Neural cell (in vitro differentiated cells): ENCODE results near the gene MAP4K2. TPM values are rescaled to one million over a fixed set of nuclear protein-coding genes. Genes with fewer than 3 reads are reported as not detected.

ENCODE experiments used
- H2AFZ ChIP-seq: fragments of 200-600, 300-800 bp; sonication (generic), shearing (Covaris generic); 2 replicates; pipeline ENCODE4 v1.6.0; 2014; ENCODE audit warnings: low read depth, mild to moderate bottlenecking, antibody characterized with exemption, low read length, moderate library complexity
- H3F3A ChIP-seq: fragments of 200-600 bp; shearing (Covaris generic); 2 replicates; pipeline ENCODE4 v1.6.1; 2016; ENCODE audit warnings: mild to moderate bottlenecking, moderate library complexity, mixed read lengths, antibody characterized with exemption, low read length; ENCODE audit not compliant: insufficient read depth, poor library complexity, severe bottlenecking
- H3K27ac ChIP-seq: fragments of 200-600, 300-800 bp; sonication (generic), shearing (Covaris generic); 2 replicates; pipeline ENCODE4 v1.5.1; 2014; ENCODE audit warnings: mild to moderate bottlenecking, low read length, moderate library complexity
- H3K27me3 ChIP-seq: fragments of 300-800, 200-600 bp; sonication (generic), shearing (Covaris generic); 2 replicates; pipeline ENCODE4 v1.6.0; 2014; ENCODE audit warnings: mild to moderate bottlenecking, low read depth, low read length, moderate library complexity; ENCODE audit not compliant: insufficient read depth
- H3K36me3 ChIP-seq: fragments of 300-800, 200-600 bp; sonication (generic), shearing (Covaris generic); 2 replicates; pipeline ENCODE4 v1.5.1; 2014; ENCODE audit warnings: mild to moderate bottlenecking, antibody characterized with exemption, low read length, moderate library complexity; ENCODE audit not compliant: insufficient read depth
- H3K4me2 ChIP-seq: fragments of 300-800, 200-600 bp; sonication (generic), shearing (Covaris generic); 2 replicates; pipeline ENCODE4 v1.6.0; 2014; ENCODE audit warnings: mild to moderate bottlenecking, low read length
- H3K4me3 ChIP-seq: fragments of 300-800, 200-600 bp; sonication (generic), shearing (Covaris generic); 2 replicates; pipeline ENCODE4 v1.5.1; 2014; ENCODE audit warnings: mild to moderate bottlenecking, low read length, moderate library complexity
- H3K79me2 ChIP-seq: fragments of 200-600 bp; shearing (Covaris generic); replicated peaks from 2 replicates; pipeline ENCODE4 v1.6.0; 2014; ENCODE audit warnings: mild to moderate bottlenecking, low read length, moderate library complexity; ENCODE audit not compliant: insufficient read depth
- H3K9ac ChIP-seq: fragments of 300-800, 200-600 bp; sonication (generic), shearing (Covaris generic); 2 replicates; pipeline ENCODE4 v1.6.1; 2016; ENCODE audit warnings: mild to moderate bottlenecking, low read length, mixed read lengths
- H3K9me2 ChIP-seq: fragments of 200-600 bp; shearing (Covaris generic); 2 replicates; pipeline ENCODE4 v1.6.1; 2016; ENCODE audit warnings: mild to moderate bottlenecking, low read length, mixed read lengths; ENCODE audit not compliant: insufficient read depth
- H3K9me3 ChIP-seq: fragments of 200-600, 300-800 bp; sonication (generic), shearing (Covaris generic); 2 replicates; pipeline ENCODE4 v1.6.1; 2016; ENCODE audit warnings: mild to moderate bottlenecking, mixed run types, low read length, moderate library complexity, mixed read lengths
- H4K20me1 ChIP-seq: fragments of 200-600 bp; shearing (Covaris generic); 2 replicates; pipeline ENCODE4 v1.6.1; 2016; ENCODE audit warnings: mild to moderate bottlenecking, mixed run types; ENCODE audit not compliant: insufficient read depth
- POLR2AphosphoS5 ChIP-seq: IDR thresholded peaks from 2 replicates; pipeline ENCODE4 v1.6.1; 2012
- RAD21 ChIP-seq: fragments of 450-650 bp; conservative IDR thresholded peaks from 2 replicates; pipeline ENCODE4 v1.6.1; 2014; ENCODE audit warnings: antibody characterized with exemption, mild to moderate bottlenecking, moderate library complexity
- REST ChIP-seq: IDR thresholded peaks from 2 replicates; pipeline ENCODE4 v1.6.1; 2012; ENCODE audit warnings: borderline replicate concordance
- SMC3 ChIP-seq: fragments of 450-650 bp; conservative IDR thresholded peaks from 2 replicates; pipeline ENCODE4 v1.6.1; 2014; ENCODE audit warnings: antibody characterized with exemption, mild to moderate bottlenecking, moderate library complexity; ENCODE audit not compliant: poor library complexity
- TAF1 ChIP-seq: IDR thresholded peaks from 2 replicates; pipeline ENCODE4 v1.6.1; 2012; ENCODE audit warnings: low read depth
- polyA plus RNA-seq: library from polyadenylated mRNA; depleted of rRNA; stranded (reverse); fragments of >200 nt; gene quantifications from 2 replicates; pipeline ENCODE4 v1.2.3, GENCODE V29; 2014

MAP4K2 gene
- polyA plus RNA-seq, 1 donor from 2014 or later = 12.4 TPM

DNA sequence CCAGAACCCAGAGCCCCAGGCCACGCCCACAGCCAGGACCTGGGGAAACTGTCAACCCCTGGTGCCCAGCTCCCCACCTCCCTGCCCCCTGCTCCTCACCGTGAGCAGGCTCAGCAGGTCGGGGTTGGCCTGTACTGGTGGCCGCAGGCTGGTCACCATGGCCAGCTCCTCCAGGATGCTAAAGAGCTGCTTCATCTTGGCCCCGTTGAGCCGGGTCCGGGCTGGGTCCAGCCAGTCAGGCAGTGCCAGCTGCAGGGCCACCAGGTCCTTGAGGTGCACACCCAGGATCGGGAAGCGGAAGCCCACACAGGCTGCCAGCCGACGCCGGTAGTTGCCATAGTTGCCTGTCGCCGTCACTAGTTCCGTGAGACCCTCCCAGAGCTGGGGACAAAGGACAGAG, 66.4 kb downstream of the MAP4K2 start (continued):
- TF ChIP-seq REST (no peak), POLR2AphosphoS5 (no peak)

DNA sequence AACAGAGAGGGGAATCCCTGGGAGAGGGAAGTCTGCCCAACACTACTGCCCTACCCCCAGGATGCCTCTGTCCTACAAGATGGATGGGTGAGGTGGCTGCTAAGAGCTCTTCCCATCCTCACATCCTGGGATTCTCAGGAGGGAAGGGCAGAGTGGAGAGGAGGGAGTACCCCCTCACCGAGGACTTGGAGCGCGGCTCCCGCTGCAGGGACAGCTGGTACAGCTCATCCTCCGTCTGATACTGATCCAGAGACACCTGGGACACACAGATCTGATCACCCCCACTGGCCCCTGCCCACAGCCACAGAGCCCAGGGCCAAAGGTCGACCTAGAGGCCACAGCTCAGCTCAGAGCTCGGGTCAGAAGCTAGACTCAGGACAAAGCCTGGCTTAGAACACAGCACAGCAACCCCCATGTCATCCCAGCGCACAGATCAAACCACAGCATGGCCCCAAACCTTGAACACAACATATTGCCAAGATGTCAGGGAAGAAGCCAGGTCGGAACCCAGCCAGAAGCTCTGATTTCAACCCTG, 67.2 kb downstream of the MAP4K2 start:
- H3K27me3 ChIP-seq = peaks cover 7% of the 10 kb centered on the region
- no peak overlapping the region for H3K27ac ChIP-seq
- no peak overlapping the region for H3K4me3 ChIP-seq
- no peaks in the 10 kb centered on the region for H3K9me3 ChIP-seq
- no peaks in the 10 kb centered on the region for H3F3A ChIP-seq
- H3K4me2 ChIP-seq = no peak overlapping the region
- no peaks in the 10 kb centered on the region for H4K20me1 ChIP-seq
- no peak overlapping the region for H2AFZ ChIP-seq
- no peak overlapping the region for H3K9ac ChIP-seq
- H3K79me2 ChIP-seq = no peaks in the 10 kb centered on the region
- no peaks in the 10 kb centered on the region for H3K36me3 ChIP-seq
- no peak for TF ChIP-seq TAF1
- TF ChIP-seq RAD21 = no peak
- no peak for TF ChIP-seq SMC3
- TF ChIP-seq REST = no peak
- no peaks in the 10 kb centered on the region for H3K9me2 ChIP-seq

Other genes with a start within 250 kb of the MAP4K2 start
- gene SLC22A11, start 247.3 kb downstream of the MAP4K2 start, polyA plus RNA-seq = not detected in 2 replicates
- not detected in 2 replicates for gene SLC22A12, start 212.0 kb downstream of the MAP4K2 start, polyA plus RNA-seq
- gene NRXN2, start 80.0 kb downstream of the MAP4K2 start, polyA plus RNA-seq = 68.0 and 99.8 TPM in 2 replicates
- 4.5 and 13.9 TPM in 2 replicates for gene RASGRP2, start 59.1 kb downstream of the MAP4K2 start, polyA plus RNA-seq
- 0.14 and 0.43 TPM in 2 replicates for gene PYGM, start 43.2 kb downstream of the MAP4K2 start, polyA plus RNA-seq
- gene SF1, start 24.7 kb downstream of the MAP4K2 start, polyA plus RNA-seq = 53.2 and 72.7 TPM in 2 replicates
- gene MEN1, start 7.3 kb upstream of the MAP4K2 start, polyA plus RNA-seq = 16.8 and 20.2 TPM in 2 replicates
- gene CDC42BPG, start 41.4 kb upstream of the MAP4K2 start, polyA plus RNA-seq = 0.26 TPM in 1 of 2 replicates, not detected in the other
- gene EHD1, start 75.4 kb upstream of the MAP4K2 start, polyA plus RNA-seq = 26.4 and 34.9 TPM in 2 replicates
- gene ATG2A, start 114.0 kb upstream of the MAP4K2 start, polyA plus RNA-seq = 7.5 and 10.7 TPM in 2 replicates
- 76.1 and 86.9 TPM in 2 replicates for gene PPP2R5B, start 121.5 kb upstream of the MAP4K2 start, polyA plus RNA-seq
- not detected in 2 replicates for gene GPHA2, start 132.7 kb upstream of the MAP4K2 start, polyA plus RNA-seq
- gene MAJIN, start 168.9 kb upstream of the MAP4K2 start, polyA plus RNA-seq = not detected in 2 replicates
- not detected in 2 replicates for gene BATF2, start 193.8 kb upstream of the MAP4K2 start, polyA plus RNA-seq
- 158 and 174 TPM in 2 replicates for gene ARL2, start 210.9 kb upstream of the MAP4K2 start, polyA plus RNA-seq
- 11.2 and 15.3 TPM in 2 replicates for gene SNX15, start 224.2 kb upstream of the MAP4K2 start, polyA plus RNA-seq
- gene SAC3D1, start 238.0 kb upstream of the MAP4K2 start, polyA plus RNA-seq = 23.5 and 27.0 TPM in 2 replicates